ENCODE results near the gene CAPZB. TPM values are rescaled to one million over a fixed set of nuclear protein-coding genes. Genes with fewer than 3 reads are reported as not detected.

The CAPZB gene
- total RNA-seq, 1 experiment from 2014 or later = 99.7 TPM

DNA sequence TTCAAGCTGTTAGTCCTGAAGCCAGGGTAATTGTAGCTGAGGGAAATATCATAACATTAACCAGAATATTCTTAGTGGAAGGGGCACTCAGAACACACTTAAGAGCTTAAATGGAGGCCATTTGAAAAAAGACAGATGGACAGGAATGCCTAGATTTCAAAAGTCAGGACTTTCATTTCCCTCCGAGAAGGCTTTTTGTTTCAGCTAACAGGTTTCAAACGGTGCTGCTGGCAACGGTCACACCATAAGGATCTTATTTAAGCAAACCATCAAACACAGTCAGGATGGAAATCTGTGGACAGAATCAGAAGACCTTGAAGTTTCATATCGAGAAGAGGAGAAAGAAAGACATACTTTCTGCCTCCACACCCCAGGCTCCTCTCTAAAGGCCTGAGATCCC lies 103.1 kb downstream of the CAPZB start:
- no peak for DNase-seq
- H3K9me3 ChIP-seq (replicated peaks) = 0 out of 2 replicates have a peak, but pooled peaks cover under 1% of the 10 kb centered on the region
- no peak overlapping the region for H3K4me3 ChIP-seq
- no peak overlapping the region for H3K27ac ChIP-seq
- H3K36me3 ChIP-seq = peaks cover 23% of the 10 kb centered on the region
- no peaks in the 10 kb centered on the region for H3K27me3 ChIP-seq
- no peaks in the 10 kb centered on the region for H3K4me1 ChIP-seq

- Histone ChIP-seq H3K27ac (no peak overlapping the region), H3K36me3 (peaks cover 33% of the 10 kb centered on the region), H3K27me3 (no peaks in the 10 kb centered on the region), H3K9me3 (replicated peaks) (0 out of 2 replicates have a peak, but pooled peaks cover 5% of the 10 kb centered on the region), H3K4me1 (no peaks in the 10 kb centered on the region), H3K4me3 (no peak overlapping the region)
- DNase-seq = no peak
These were observed 104.1 kb downstream of the CAPZB start for GRCh38 chr1:19381261-19381660.

GRCh38 chr1:19377812-19378718 lies 107.3 kb downstream of the CAPZB start:
- Histone ChIP-seq H3K27ac (no peak overlapping the region), H3K27me3 (no peaks in the 10 kb centered on the region), H3K4me1 (no peaks in the 10 kb centered on the region), H3K4me3 (no peak overlapping the region), H3K36me3 (peaks cover 29% of the 10 kb centered on the region), H3K9me3 (replicated peaks) (0 out of 2 replicates have a peak, but pooled peaks cover 5% of the 10 kb centered on the region)
- DNase-seq = no peak

DNA sequence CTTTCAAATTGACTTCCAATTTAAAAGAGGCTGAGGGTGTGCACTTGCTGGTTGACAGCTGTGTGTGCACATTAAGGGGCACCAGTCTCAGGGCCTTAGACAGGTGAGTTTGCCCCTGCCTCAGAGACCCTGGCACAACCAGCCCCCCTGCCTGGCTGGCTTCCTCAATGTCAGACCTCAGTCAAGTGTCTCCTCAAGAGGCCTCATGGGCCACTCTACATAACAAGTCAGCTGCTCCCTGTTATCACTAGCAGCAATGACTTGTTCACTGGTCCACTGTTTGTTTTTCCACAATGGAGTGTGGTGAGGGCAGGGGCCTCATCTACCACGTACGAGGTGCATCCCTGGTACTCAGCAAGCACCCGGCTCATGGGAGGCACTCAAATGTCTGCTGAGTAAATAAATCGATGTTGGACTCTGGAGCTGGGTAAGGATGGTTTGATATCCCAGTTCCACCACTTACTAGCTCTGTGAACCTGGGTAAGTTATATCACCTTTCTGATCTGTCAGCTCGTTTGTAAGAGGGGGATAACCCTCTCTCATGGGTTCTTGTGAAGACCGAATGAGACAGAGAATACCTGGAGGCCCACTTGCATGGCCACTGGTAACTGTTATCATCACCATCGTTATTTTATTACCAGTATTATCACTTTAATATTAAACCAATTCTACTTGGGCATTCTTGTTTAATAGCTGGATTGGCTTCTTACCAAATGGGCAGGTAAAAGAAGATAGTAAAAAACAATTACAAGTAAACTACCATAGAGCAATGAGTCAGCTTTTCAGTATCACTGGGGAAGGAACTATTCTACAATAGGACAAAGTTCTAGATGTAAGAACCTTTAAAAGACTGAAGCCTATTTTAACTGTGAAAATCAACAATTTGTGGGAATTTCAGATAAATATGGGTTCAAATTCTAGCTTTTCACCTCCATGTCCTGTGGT lies 108.6 kb downstream of the CAPZB start:
- no peak for DNase-seq
- Histone ChIP-seq H3K27me3 (no peaks in the 10 kb centered on the region), H3K4me3 (no peak overlapping the region), H3K4me1 (no peaks in the 10 kb centered on the region), H3K36me3 (peaks cover 29% of the 10 kb centered on the region), H3K27ac (no peak overlapping the region), H3K9me3 (replicated peaks) (0 out of 2 replicates have a peak, but pooled peaks cover 5% of the 10 kb centered on the region)

- Histone ChIP-seq H3K36me3 (peaks cover 29% of the 10 kb centered on the region), H3K27me3 (no peaks in the 10 kb centered on the region), H3K4me3 (no peak overlapping the region), H3K27ac (no peak overlapping the region), H3K9me3 (replicated peaks) (0 out of 2 replicates have a peak, but pooled peaks cover 5% of the 10 kb centered on the region), H3K4me1 (no peaks in the 10 kb centered on the region)
- DNase-seq = no peak
These were observed 109.5 kb downstream of the CAPZB start for GRCh38 chr1:19375631-19376400.

DNA sequence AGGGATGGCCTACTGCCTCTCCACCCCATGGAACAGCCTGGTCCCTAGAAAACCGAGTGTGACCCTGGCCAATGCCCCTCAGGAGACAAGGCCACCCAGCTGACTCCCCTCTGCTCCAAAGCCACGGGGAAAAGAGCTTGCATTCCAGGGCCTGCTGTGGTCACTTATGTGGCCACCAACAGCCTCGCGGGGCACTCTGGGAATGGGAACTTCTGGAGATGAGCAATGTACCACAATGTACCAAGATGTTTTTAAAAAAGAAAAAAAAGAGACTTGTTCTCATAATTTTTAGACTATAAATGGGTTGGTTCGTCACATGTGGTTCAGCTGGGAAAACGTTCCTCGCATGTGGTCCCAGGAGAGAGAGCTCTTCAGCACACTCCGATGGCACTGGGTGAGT lies 110.4 kb downstream of the CAPZB start:
- Histone ChIP-seq H3K27ac (no peak overlapping the region), H3K27me3 (no peaks in the 10 kb centered on the region), H3K4me1 (no peaks in the 10 kb centered on the region), H3K4me3 (no peak overlapping the region), H3K36me3 (peaks cover 29% of the 10 kb centered on the region), H3K9me3 (replicated peaks) (0 out of 2 replicates have a peak, but pooled peaks cover 5% of the 10 kb centered on the region)
- no peak for DNase-seq

GRCh38 chr1:19374083-19374801 lies 111.1 kb downstream of the CAPZB start:
- H3K27ac ChIP-seq = no peak overlapping the region
- no peaks in the 10 kb centered on the region for H3K4me1 ChIP-seq
- H3K36me3 ChIP-seq = peaks cover 26% of the 10 kb centered on the region
- no peak overlapping the region for H3K4me3 ChIP-seq
- DNase-seq = peak in 1 of 2 experiments; percentile 27
- no peaks in the 10 kb centered on the region for H3K27me3 ChIP-seq
- 0 out of 2 replicates have a peak, but pooled peaks cover 5% of the 10 kb centered on the region for H3K9me3 ChIP-seq (replicated peaks)

GRCh38 chr1:19373211-19374082 lies 111.9 kb downstream of the CAPZB start:
- no peak for DNase-seq
- no peaks in the 10 kb centered on the region for H3K27me3 ChIP-seq
- peaks cover 25% of the 10 kb centered on the region for H3K36me3 ChIP-seq
- 0 out of 2 replicates have a peak, but pooled peaks cover 5% of the 10 kb centered on the region for H3K9me3 ChIP-seq (replicated peaks)
- no peaks in the 10 kb centered on the region for H3K4me1 ChIP-seq
- H3K27ac ChIP-seq = no peak overlapping the region
- no peak overlapping the region for H3K4me3 ChIP-seq

GRCh38 chr1:19372602-19373001 lies 112.7 kb downstream of the CAPZB start:
- Histone ChIP-seq H3K27ac (no peak overlapping the region), H3K4me3 (no peak overlapping the region), H3K27me3 (no peaks in the 10 kb centered on the region), H3K4me1 (no peaks in the 10 kb centered on the region), H3K9me3 (replicated peaks) (0 out of 2 replicates have a peak, but pooled peaks cover 5% of the 10 kb centered on the region), H3K36me3 (peaks cover 17% of the 10 kb centered on the region)
- no peak for DNase-seq

GRCh38 chr1:19372136-19372514 lies 113.2 kb downstream of the CAPZB start:
- DNase-seq = no peak
- H3K4me1 ChIP-seq = no peaks in the 10 kb centered on the region

GRCh38 chr1:19371226-19372135 lies 113.9 kb downstream of the CAPZB start:
- Histone ChIP-seq H3K4me3 (no peak overlapping the region), H3K36me3 (peaks cover 6% of the 10 kb centered on the region; the same call in 1 of the 2 replicates), H3K27ac (no peak overlapping the region), H3K27me3 (no peaks in the 10 kb centered on the region), H3K9me3 (replicated peaks) (no peaks in the 10 kb centered on the region), H3K4me1 (no peaks in the 10 kb centered on the region)
- DNase-seq = no peak

More at GRCh38 chr1:19372136-19372514, 113.2 kb downstream of the CAPZB start:
- Histone ChIP-seq H3K9me3 (replicated peaks) (0 out of 2 replicates have a peak, but pooled peaks cover 4% of the 10 kb centered on the region), H3K27me3 (no peaks in the 10 kb centered on the region), H3K36me3 (peaks cover 12% of the 10 kb centered on the region), H3K27ac (no peak overlapping the region), H3K4me3 (no peak overlapping the region)
